Activated CD8-positive, alpha-beta memory T cell treated with anti-CD3 and anti-CD28 coated beads, Interleukin-2, amount 50 U/mL, for 24 hours (primary cell): ENCODE measurements around the gene LAMA1.

Experiments used
- DNase-seq: peaks from one replicate; pipeline ENCODE4 v3.0.0-alpha.2; 2020; ENCODE audit errors: extremely low read depth

LAMA1 gene

DNA sequence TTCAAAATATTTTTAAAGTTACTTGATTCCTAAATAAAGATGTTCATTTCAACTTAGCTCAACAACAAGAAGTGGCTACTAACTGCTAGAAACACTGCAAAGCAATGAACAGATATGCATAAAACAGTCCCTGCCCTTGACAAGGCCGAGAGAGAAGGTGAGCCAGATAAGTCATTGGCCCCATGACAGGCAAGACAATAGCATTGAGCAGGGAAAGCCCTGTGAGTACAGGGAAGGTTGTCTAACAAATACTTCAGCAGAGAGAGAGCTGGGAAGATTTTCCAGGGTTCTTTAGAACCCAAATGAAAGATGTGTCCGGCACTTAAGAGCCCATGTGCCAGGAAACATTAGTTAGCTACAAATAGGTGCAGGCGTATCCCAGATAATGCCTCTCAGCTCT, 4.7 kb downstream of the LAMA1 start:
- DNase-seq = no peak

DNA sequence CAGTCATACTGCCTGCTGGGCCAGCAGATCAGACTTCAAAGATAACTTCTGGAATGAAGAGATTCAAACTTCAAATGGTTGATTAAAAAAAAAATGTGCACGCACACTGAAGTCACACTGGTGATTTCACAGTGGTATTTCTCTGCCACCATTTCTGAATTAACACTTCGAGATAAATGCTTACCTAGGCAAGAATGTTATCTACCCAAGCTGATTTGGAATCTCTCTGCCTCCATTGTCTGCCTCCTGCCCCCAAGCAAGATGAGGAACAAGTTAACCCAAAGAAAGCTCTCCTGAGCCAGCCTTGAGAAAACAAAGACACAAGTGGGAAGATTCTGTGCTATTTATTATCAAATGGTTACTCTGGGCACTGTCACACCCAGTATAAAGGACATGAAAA, 6.5 kb downstream of the LAMA1 start:
- no peak for DNase-seq

DNA sequence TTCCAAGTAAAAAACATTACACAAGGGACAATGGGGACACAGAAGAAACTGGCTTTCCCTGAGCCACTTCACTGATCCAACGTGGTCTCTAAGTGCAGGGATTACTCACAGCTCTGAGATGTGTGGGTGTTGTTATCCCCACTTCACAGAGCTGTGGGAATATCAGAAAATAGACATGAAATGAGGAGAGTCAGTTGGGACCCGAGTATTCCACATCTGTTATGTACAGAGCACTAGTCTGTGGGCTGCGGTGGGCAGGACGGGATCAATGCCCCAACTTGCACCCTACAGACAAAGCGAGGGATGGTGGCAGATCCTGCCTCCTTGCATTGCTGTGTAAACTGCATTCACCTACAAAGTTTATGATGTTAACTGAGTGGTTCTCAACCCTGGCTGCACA, 11.7 kb downstream of the LAMA1 start:
- DNase-seq = no peak

DNA sequence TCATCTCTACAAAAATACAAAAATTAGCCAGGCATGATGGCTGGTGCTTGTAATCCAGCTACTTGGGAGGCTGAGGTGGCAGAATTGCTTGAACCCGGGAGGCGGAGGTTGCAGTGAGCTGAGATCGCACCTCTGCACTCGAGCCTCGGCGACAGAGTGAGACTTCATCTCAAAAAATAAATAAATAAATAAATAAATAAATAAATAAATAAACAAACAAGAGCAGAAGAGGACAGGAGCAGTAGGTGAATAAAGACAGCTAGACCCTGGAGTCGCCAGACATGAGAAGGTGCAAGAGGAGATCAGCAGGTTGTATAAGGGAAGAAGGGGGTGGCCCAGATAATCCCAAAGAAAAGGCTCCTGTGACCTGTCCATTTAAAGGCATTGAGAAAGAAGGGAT, 12.3 kb downstream of the LAMA1 start:
- no peak for DNase-seq

DNA sequence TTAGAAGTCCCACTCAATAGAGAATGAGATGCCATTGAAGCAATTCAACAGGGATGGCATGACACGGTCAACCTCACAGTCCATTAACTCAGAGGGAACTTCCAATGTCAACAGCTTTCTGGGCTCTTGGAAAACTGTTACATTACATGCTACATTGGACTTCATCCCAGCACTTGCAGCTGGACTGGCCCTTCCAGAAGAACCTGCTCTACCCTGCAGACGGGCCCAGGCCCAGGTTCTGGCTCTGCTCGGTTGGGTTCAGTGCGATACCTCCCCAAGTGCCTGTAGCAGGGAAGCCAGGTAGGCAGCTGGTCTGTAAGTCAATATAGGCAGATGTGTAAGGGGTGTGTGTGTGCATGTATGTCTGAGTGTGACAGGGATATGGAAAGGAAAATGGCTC, 12.9 kb downstream of the LAMA1 start:
- DNase-seq = no peak

DNA sequence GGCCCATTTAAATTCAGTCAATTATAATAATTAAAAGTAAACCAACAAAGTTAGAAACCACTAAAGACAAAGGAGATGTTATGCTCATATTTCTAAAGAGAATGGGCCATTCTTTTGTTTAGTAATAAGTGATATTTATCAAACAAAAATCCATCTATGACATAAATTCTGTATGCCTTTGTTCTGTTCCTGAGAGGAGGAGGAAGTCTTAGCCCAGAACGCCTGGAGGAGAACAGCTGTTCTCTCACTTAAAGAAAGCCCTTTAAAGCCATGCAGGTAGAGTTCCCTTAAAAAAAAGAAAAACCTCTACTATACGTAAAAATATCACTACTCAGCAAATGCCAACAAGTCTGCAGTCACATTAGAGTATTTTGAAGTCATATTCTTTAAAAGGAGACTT, 15.5 kb downstream of the LAMA1 start:
- no peak for DNase-seq

DNA sequence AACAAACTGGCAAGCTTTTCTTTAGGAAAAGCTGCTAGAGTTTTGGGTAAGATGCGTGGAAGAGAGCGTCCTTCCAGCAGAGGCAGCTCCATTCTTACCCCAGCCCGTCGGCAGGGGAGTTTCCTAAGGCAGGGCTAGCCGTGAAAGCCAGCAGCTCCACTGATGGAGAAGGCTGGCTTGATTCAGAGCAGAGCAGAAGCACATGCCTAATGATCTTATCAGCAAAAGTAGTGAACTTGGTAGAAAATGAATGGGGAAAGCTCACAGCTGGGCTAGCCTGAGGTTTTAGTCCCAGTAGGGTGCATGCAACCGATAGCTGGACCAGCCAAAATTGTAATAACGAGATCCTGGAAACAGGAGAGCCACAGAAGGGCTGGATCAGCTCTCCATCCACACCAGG, 20.8 kb downstream of the LAMA1 start:
- no peak for DNase-seq

DNA sequence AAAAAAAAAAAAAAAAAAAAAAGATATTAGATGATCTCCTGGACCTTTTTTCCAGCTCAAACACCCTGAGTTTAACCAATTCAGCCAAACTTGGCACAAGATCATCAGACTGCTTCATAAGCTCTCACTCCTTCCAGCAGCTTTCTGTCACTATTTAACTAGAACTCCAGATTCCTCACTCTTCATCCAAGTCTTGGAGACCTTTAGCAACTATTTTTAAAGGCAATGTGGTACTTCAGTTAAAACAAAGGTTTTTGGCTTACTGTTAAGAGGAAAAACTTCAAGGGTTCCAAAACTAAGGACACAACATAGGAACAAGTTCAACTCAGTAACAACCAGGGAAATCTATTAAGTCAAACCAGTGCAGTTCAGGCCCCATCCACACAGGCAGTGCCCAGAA, 23.2 kb downstream of the LAMA1 start:
- no peak for DNase-seq

DNA sequence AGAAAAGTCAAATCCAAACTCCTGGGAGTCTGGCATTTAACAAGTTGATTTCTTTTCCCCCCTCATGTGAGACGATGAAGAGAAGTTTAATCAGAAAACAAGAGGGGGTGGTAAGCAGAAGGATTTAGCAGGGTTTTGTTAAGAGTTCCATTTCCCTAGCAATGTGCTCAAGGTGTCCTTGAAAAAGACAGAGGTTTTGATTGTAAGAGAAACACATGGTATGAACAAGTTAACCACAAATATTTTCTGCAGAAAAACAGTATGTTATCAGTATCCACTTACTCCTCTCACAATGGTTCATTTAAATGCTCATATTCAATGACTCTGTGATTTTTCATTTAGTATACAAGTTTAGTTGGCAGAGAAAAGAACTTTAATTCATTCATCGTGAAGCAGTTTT, 26.8 kb downstream of the LAMA1 start:
- no peak for DNase-seq

DNA sequence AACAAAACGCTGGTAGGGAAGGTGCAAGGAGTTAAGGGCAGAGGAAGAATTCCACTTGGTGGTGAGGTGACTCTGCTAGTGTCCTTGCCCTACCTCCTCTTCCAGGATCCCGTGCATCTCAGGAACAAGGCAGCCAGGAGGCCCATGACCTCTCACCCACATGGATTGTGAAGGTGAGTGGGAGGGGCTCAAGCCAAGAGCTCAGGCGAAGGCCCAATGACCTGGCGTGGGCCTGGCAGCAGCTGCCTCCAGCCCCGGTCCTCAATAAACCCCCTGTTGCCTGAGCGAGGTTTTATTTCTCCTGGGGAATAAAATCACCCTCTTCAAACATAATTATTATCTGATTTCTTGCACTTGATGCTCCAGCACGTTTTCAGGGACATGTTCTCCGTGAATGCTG, 28.2 kb downstream of the LAMA1 start:
- no peak for DNase-seq

DNA sequence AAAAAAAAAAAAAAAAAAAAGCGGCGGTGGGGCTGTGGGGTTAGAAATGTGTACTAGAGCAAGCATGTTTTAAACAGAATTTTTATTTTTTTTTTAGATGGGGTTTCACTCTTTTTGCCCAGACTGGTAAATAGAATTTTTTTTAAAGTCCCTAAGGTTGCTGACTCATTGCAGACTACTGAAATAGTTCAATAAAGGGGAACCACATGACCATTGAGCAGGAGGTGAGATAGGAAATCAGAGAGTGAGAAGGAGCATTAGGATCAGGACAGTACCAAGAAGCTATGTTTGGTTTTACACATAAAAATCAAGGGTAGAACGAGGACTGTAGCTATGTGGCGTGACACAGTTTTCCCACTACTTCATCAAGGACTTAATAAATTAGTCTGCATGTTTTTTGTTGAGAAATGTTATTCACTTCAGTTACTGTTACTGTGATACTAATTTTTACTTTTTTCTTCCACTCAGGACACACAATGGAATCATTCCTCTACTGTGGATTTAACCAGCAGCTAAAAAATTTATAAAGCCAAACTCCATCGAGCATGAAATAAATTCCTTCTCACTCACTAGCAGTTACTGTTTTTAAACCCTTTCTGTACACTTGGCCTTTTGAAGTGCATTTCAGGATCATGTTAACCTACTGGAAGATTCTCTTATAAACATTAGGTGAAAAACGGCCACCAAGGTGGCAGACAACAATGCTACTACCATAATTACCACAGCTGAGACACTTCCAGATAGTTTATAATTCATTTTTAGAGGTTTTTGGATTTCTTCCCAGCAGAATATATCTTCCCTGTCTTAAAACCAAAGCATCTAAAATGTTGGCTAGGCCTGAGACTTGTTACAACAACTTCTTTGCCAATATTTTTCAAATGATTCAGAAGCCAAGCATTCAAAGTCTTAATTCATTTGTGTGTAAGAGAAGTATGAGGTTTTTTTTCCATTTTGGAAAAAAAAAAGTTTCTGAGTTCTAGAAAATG, 33.2 kb downstream of the LAMA1 start:
- no peak for DNase-seq

DNA sequence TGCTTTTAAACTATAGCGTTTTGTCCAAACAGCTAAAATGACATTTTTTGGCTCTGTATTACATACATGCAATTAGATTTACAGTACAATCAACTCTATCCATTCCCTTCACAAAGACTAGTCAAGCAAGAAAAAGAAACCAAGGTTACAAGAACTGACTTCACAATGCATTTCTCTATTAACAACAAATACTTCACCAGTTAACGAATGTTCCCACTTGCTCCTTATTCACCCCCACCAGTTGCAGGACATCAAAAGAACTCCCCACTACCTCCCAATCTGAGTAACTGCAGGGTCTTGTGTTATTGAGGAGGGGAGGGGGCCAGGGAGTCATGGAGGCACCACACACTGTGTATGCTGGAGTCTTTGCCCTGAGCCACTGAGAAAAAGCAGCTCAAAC, 34.9 kb downstream of the LAMA1 start:
- no peak for DNase-seq

DNA sequence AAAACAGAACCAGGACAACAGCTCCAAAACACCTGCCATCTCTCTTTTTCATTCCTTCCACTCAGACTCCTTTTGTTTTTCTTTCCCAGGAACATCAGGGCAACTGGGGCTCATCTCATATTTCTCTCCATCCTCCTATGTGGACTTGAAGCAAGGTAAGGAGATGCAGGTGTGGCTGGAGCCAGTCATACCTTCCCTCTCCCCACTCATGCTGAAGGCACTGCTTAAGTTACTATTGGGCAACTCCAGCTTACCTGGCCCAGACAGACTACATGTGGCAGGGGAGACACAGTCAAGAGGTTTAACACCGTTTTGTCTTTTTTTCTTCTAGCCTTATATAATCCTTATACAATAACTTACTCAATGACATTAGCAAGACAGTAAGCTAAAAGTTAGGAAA, 38.4 kb downstream of the LAMA1 start:
- DNase-seq = no peak

DNA sequence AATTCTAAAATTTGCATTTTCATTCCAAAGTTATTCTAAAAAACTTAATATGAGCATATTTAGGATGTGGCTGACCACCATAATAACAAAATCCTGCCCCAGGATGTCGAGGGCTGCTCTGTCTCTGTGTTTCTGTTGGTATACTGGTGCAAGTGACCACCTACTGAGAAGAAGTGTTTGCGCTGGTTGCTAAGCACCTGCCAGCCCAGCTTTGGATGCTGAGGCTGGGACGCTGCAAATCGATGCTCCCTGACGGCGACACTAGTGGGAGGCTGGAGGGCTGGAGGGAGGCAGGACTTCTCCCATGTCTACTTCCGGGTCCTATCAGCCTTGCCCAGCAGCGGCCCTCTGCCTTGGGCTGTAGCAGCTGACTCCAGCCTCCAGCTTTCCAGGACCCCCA, 45.0 kb downstream of the LAMA1 start:
- DNase-seq = no peak

DNA sequence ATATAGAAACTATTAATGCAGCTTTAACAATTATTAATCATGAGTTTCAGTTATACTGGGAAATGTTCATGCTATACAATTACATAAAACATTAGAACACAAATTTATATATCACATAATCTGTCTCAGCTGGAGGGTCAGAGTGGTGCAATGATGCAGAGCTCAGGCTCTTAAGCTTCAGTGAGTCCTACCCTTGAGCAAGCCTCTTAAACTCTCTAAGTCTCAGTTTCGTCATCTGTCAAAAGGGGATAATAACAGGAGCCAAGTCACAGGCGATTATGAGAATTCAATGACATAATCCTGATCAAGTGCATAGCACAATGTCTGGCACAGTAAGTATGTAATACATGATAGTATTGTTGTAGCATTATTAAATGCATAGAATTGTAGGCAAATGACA, 46.0 kb downstream of the LAMA1 start:
- DNase-seq = no peak

DNA sequence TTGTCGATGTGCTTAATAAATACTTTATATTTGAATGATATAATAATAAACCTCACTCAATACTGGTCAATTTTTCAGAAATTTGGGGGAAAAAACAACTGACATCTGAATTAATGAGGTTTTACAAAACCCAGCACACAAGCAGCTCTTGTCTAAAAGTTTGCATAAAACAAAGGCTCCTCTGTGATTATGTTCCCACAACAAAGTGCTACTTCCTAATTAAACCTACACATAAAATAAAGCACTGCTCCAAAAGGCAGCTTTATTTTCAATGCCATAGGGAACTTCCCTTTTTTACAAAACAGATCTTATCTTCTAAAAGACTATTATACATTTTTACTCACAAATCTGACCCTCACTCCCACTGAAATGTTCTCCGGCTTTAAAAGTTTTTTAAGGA, 47.1 kb downstream of the LAMA1 start:
- DNase-seq = no peak

DNA sequence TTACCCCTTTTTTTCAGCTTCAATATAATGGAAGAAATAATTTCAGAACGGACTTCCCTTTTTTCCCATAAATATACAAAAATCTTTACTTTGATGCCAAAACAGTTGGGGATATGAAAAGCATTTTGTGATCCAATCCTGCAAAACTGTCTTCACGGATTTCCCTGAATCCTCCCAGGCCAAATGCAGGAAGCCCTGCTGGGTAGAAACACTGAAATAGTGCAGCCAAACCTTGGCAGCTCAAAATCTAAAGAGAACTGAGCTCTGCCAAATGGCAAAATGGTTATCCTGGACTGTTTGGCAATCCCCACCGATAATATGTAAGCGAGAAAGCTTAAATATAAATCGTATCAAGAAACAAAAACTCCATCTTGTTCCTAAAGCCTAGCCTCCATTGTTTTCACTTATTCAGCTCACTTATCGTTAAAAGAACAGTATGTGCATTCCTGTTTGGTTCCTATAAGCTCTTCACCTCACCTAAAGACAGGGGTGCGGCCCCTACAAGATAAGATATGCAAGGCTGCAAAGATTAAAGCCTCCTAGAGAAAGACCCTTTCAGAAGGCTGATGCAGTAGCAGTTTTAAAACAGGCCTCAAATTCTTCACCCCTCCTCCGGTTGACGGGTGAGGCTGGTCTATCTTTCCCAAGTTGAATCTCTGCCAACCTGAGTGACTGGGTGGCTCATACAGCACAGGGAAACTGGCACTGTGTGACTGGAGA, 48.6 kb downstream of the LAMA1 start:
- DNase-seq = no peak

DNA sequence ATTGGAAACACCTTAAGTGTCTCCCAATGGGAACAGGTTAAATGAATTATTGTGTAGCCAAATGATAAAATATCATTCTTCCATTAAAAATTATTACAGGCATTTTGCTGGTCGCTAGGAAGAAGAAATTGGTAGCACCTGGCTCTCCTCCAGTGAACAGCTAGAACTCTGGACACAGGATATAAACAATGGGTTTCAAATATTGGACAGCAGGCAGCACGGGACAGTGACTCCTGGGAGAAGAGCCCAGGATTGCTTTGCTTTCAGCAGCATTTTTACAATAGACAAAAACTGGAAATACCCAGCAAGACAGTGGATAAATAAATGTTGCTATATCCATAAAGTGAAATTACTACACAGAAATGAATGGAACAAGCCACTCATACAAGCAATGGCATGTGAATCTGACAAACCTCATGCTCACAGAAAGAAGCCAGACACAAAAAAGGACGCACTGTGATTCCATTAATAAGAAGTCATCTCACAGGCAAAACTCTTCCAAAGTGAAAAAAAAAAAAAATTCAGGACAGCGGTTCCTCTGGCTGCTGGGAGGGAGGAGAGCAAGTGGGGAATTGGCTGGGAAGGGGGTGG, 50.5 kb downstream of the LAMA1 start:
- DNase-seq = no peak

DNA sequence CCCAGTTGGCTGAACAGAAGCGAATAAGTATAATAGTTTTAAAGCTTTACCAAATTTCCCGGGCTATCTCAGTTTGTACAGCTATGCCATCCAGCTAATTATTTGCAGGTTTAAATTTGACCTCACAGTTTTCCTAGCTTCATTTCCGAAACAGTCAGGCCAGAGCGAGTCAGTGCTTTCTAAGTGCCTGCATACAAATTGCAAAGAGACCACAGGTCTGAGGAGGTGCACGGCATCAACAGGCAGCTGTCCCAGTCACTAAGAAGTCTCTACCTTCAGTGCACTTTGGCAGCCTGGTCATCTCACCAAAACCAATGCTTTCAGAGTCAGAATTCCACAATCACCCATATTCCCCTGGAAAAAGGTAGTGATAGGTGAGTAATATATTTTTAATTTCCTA, 51.9 kb downstream of the LAMA1 start:
- DNase-seq = no peak

DNA sequence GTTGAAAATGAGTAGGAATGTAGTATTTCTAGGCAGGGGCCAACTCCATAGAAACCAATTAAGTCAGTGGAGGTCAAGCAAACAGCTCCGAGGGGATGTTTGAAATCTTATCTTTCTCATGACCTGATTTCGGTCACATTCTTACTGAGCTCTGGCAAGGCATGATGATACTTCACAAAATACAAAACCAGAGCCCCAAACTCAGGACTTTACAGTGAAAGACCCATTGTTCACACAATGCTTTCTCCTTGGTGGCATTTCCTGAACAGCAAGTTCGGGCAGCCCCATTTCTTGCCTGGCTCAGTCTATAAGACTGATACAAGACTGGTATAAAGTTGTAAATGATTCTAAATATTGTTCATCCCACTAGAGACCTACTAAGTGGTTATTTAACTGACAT, 53.3 kb downstream of the LAMA1 start:
- DNase-seq = no peak

DNA sequence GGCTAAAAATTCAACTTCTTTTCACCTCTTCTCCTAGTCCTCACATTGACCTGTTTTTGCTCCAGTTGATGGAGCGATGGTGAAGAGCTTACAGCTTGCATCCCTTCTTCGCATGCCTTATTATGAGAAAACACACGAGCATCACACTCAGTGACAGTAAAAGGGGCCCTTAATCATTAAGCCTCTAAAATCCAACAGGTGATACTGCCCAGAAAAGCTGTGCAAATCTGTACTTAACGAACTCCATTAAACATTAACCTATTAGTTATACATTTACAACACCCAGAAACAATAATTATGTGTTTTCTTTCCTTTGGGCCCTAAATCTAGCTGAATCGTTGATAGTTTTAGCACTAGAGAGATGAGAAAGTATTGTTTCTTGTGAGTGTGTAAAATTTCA, 54.8 kb downstream of the LAMA1 start:
- DNase-seq = no peak

DNA sequence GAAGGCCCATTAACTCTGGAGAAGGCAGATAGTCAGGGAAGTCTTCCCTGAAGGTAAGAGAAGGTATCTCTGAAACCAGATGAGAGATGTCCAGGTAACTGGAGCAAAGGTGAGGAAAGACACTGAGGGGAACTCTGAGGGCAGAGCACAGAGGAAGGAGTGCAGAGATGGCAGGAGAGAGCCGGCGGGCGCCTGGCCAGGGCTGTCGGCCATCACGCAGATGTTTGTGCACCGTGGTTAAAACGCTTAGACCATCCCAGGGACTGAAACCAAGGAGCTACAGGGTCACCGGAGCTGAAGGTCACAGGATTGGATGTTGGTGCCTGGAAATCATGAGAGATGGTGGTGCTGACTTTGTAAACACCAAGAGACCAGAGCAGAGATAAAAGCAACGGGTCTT, 55.4 kb downstream of the LAMA1 start:
- no peak for DNase-seq

DNA sequence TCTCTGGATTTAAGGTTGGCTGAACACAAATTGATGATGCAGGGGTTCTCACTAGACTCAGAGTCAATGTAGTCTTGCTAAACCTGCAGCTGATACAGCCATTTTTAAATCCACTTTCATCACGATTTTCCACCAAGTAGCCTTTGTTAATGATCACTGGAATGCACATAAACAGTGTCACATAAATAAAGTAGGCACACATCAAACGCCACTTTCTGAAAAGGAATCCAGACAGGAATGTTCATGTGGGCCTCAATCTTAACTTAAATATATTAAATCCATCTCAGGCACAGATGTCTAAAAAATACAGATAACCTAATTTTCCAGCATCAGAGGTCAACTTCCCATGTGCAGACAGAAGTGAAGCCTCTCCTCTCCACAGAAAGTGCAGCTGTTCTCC, 58.3 kb downstream of the LAMA1 start:
- no peak for DNase-seq
